Gastroesophageal sphincter (tissue), 4 donors: ENCODE data around the gene PKN1. TPM values are rescaled to one million over a fixed set of nuclear protein-coding genes. Genes with fewer than 3 reads are reported as not detected.

Source experiments
- ATAC-seq: fragments of 150-250 bp; one replicate; pipeline ENCODE4 v1.9.1; 2016; ENCODE audit warnings: mild to moderate bottlenecking, moderate library complexity
- H3K27ac ChIP-seq, 4 donors: fragments of 200-600 bp; sonication (generic) in 3 of 4; 1 replicate in 3 of 4; 2 replicates in 1 of 4; pipeline ENCODE4 v1.5.1; 2016 to 2019
- H3K27me3 ChIP-seq: fragments of 200-600 bp; sonication (generic); one replicate; pipeline ENCODE4 v1.5.1; 2019
- H3K36me3 ChIP-seq, 2 donors: fragments of 200-600 bp; sonication (generic); one replicate each; pipeline ENCODE4 v1.5.1; 2019; ENCODE audit warnings: control low read depth in 1 of 2
- H3K4me1 ChIP-seq, 3 donors: fragments of 200-600 bp; sonication (generic); 1 replicate in 2 of 3; 2 replicates in 1 of 3; pipeline ENCODE4 v1.5.1; 2016 to 2019; ENCODE audit warnings: control low read depth in 2 of 3
- H3K4me3 ChIP-seq, 2 donors: fragments of 200-600 bp; sonication (generic); one replicate each; pipeline ENCODE4 v1.5.1; 2019; ENCODE audit warnings: mild to moderate bottlenecking in 1 of 2, moderate library complexity in 1 of 2
- H3K9me3 ChIP-seq, 3 donors: fragments of 200-600 bp; sonication (generic); one replicate each; pipeline ENCODE4 v1.5.1; 2017 to 2019; ENCODE audit warnings: control low read depth in 2 of 3
- CTCF ChIP-seq, 4 experiments: fragments of 200-600 bp in 2 of 4; fragments of 450-650 bp in 2 of 4; sonication (generic) in 1 of 4; IDR thresholded peaks; one replicate each; pipeline ENCODE4 v1.5.1; 2017 to 2019; ENCODE audit warnings: antibody characterized with exemption in 4 of 4, mild to moderate bottlenecking in 2 of 4, moderate library complexity in 2 of 4
- EP300 ChIP-seq: sonication (generic); formaldehyde crosslinking; IDR thresholded peaks from one replicate; pipeline ENCODE4 v1.6.1; 2017; ENCODE audit warnings: antibody characterized with exemption, mild to moderate bottlenecking
- POLR2A ChIP-seq, 2 donors: fragments of 450-650 bp; IDR thresholded peaks; one replicate each; pipeline ENCODE4 v1.6.1; 2017; ENCODE audit warnings: antibody characterized with exemption in 2 of 2, mild to moderate bottlenecking in 2 of 2, moderate library complexity in 1 of 2
- POLR2AphosphoS5 ChIP-seq: sonication (generic); formaldehyde crosslinking; IDR thresholded peaks from one replicate; pipeline ENCODE4 v1.6.1; 2017; ENCODE audit warnings: antibody characterized with exemption
- WGBS, 2 donors: methylation state at CpG; one replicate each; pipeline ENCODE4 v1.1.5; 2018; ENCODE audit warnings: low coverage in 1 of 2; 5-methylcytosine and 5-hydroxymethylcytosine counted together
- small RNA-seq, 4 donors: library from RNA; depleted of rRNA; stranded (forward); fragments of <200 nt; gene quantifications; one replicate each; pipeline ENCODE3, GENCODE V24; 2016
- total RNA-seq, 4 donors: library from RNA; depleted of rRNA; stranded (reverse); fragments of >200 nt; gene quantifications; one replicate each; pipeline ENCODE4 v1.1.0, GENCODE V29; 2016

PKN1 gene
- total RNA-seq, 4 donors from 2014 or later: 98.2 to 286 (median 139) TPM

GRCh38 chr19:14520543-14520942 is 87.4 kb downstream of the PKN1 start:
- H3K4me1 ChIP-seq: peaks cover 0 to 28% (median 18%) of the 10 kb centered on the region in 3 donors
- WGBS, 2 donors: 94 to 100% methylated on average over 1 to 4 of the region's 4 CpGs
- H3K36me3 ChIP-seq: peaks cover 0 to 13% of the 10 kb centered on the region in 2 donors
- no peaks in the 10 kb centered on the region for H3K9me3 ChIP-seq
- ATAC-seq: no peak
- H3K27me3 ChIP-seq: no peaks in the 10 kb centered on the region
- H3K27ac ChIP-seq: no peak overlapping the region
- TF ChIP-seq POLR2AphosphoS5 (no peak), CTCF (IDR thresholded peaks at IDR 0.05) (no peak), POLR2A (IDR thresholded peaks at IDR 0.05) (no peak), EP300 (no peak)
- no peak overlapping the region for H3K4me3 ChIP-seq

Small RNA genes within 50 kb of the gene (small RNA-seq; reads per million reads assigned to genes)
- gene SNRPGP15: 0 reads per million in 4 donors

Other genes starting within 250 kb of the PKN1 start
- 10 to 100 TPM; 13.3 to 47.9 (median 21.1) TPM for gene ADGRL1, start 227.1 kb upstream of the PKN1 start, total RNA-seq
- gene ADGRE5, start 51.9 kb upstream of the PKN1 start, total RNA-seq: 10 to 100 TPM; 47.7 to 86.7 (median 66.1) TPM
- 10 to 100 TPM; 31.4 to 55.5 (median 43.4) TPM for gene DDX39A, start 14.0 kb upstream of the PKN1 start, total RNA-seq
- gene PTGER1, start 42.0 kb downstream of the PKN1 start, total RNA-seq: 1 to 10 TPM in 2 of 4 donors, under 1 TPM in 2; 0.23 to 4.6 (median 1.3) TPM
- gene GIPC1, start 62.8 kb downstream of the PKN1 start, total RNA-seq: 100 to 1,000 TPM in 1 of 4 donors, 10 to 100 TPM in 3; 63.8 to 115 (median 78.3) TPM
- gene DNAJB1, start 85.1 kb downstream of the PKN1 start, total RNA-seq: 10 to 100 TPM; 59.3 to 72.8 (median 68.2) TPM
- 10 to 100 TPM; 21.3 to 27.2 (median 24.3) TPM for gene TECR, start 96.3 kb downstream of the PKN1 start, total RNA-seq
- 100 to 1,000 TPM; 251 to 393 (median 330) TPM for gene NDUFB7, start 138.8 kb downstream of the PKN1 start, total RNA-seq
- gene CLEC17A, start 149.8 kb downstream of the PKN1 start, total RNA-seq: not detected
- not detected for gene ADGRE3, start 241.5 kb downstream of the PKN1 start, total RNA-seq